ENCODE data around the gene CELF2. TPM values are rescaled to one million over a fixed set of nuclear protein-coding genes. Genes with fewer than 3 reads are reported as not detected.
"Not testable (repeated sequence)": the region's sequence is repeated elsewhere in the genome, so short reads cannot be mapped to it uniquely, and the experiment has no call there.

The CELF2 gene
- 3.1 and 4.2 TPM in 2 replicates for total RNA-seq

- DNase-seq (ENCODE audit: low read depth in 2 of 2), result peak; percentile 33 to 71
Measured at GRCh38 chr10:11017570-11018431, at the start of gene CELF2. Gene CELF2 (plus strand): TSS chr10:11017872. CDS start chr10:11018090, 218 bp downstream.

GRCh38 chr10:10968257-10968588 is 49.4 kb upstream of the CELF2 start:
- DNase-seq (ENCODE audit: low read depth in 2 of 2), result no peak

GRCh38 chr10:10973310-10973709 is 44.4 kb upstream of the CELF2 start:
- DNase-seq (ENCODE audit: low read depth in 2 of 2), result no peak

GRCh38 chr10:10975647-10976046 is 42.0 kb upstream of the CELF2 start:
- DNase-seq (ENCODE audit: low read depth in 2 of 2), result no peak

GRCh38 chr10:10976652-10977051 is 41.0 kb upstream of the CELF2 start:
- no peak for DNase-seq (ENCODE audit: low read depth in 2 of 2)

GRCh38 chr10:10977226-10977956 is 40.3 kb upstream of the CELF2 start:
- no peak for DNase-seq (ENCODE audit: low read depth in 2 of 2)

GRCh38 chr10:10977978-10978377 is 39.7 kb upstream of the CELF2 start:
- DNase-seq (ENCODE audit: low read depth in 2 of 2), result no peak

GRCh38 chr10:10985361-10985760 is 32.3 kb upstream of the CELF2 start:
- no peak for DNase-seq (ENCODE audit: low read depth in 2 of 2)

- DNase-seq (ENCODE audit: low read depth in 2 of 2), result no peak
Measured at GRCh38 chr10:10986606-10987005, 31.1 kb upstream of the CELF2 start.

GRCh38 chr10:10987111-10987510 is 30.6 kb upstream of the CELF2 start:
- no peak for DNase-seq (ENCODE audit: low read depth in 2 of 2)

GRCh38 chr10:10989669-10990068 is 28.0 kb upstream of the CELF2 start:
- no peak for DNase-seq (ENCODE audit: low read depth in 2 of 2)

GRCh38 chr10:10991144-10991543 is 26.5 kb upstream of the CELF2 start:
- DNase-seq (ENCODE audit: low read depth in 2 of 2), result no peak

GRCh38 chr10:10992072-10992471 is 25.6 kb upstream of the CELF2 start:
- DNase-seq (ENCODE audit: low read depth in 2 of 2), result no peak

GRCh38 chr10:10992961-10993714 is 24.5 kb upstream of the CELF2 start:
- no peak for DNase-seq (ENCODE audit: low read depth in 2 of 2)

GRCh38 chr10:10993785-10994184 is 23.9 kb upstream of the CELF2 start:
- no peak for DNase-seq (ENCODE audit: low read depth in 2 of 2)

GRCh38 chr10:10994360-10994759 is 23.3 kb upstream of the CELF2 start:
- no peak for DNase-seq (ENCODE audit: low read depth in 2 of 2)

GRCh38 chr10:10995120-10995519 is 22.6 kb upstream of the CELF2 start:
- no peak for DNase-seq (ENCODE audit: low read depth in 2 of 2)

GRCh38 chr10:10996966-10997620 is 20.6 kb upstream of the CELF2 start:
- no peak for DNase-seq (ENCODE audit: low read depth in 2 of 2)

GRCh38 chr10:10999501-10999900 is 18.2 kb upstream of the CELF2 start:
- not testable (repeated sequence) for DNase-seq (ENCODE audit: low read depth in 2 of 2)

GRCh38 chr10:11002485-11002884 is 15.2 kb upstream of the CELF2 start:
- DNase-seq (ENCODE audit: low read depth in 2 of 2), result no peak

GRCh38 chr10:11002916-11003315 is 14.8 kb upstream of the CELF2 start:
- no peak for DNase-seq (ENCODE audit: low read depth in 2 of 2)

GRCh38 chr10:11003679-11004078 is 14.0 kb upstream of the CELF2 start:
- no peak for DNase-seq (ENCODE audit: low read depth in 2 of 2)

All from lung microvascular endothelial cell (primary cell).